C4-2B (cell line): ENCODE measurements around the gene ELAPOR1.

Source experiments
- ZFX ChIP-seq: fragments of 450-650 bp; IDR thresholded peaks from 2 replicates; pipeline ENCODE4 v1.6.1; 2017
- TF ChIP-seq, protein P1 (sequence below): fragments of 450-650 bp; conservative IDR thresholded peaks from 2 replicates; pipeline ENCODE4 v1.5.1; 2017; ENCODE audit warnings: mild to moderate bottlenecking

DNA sequence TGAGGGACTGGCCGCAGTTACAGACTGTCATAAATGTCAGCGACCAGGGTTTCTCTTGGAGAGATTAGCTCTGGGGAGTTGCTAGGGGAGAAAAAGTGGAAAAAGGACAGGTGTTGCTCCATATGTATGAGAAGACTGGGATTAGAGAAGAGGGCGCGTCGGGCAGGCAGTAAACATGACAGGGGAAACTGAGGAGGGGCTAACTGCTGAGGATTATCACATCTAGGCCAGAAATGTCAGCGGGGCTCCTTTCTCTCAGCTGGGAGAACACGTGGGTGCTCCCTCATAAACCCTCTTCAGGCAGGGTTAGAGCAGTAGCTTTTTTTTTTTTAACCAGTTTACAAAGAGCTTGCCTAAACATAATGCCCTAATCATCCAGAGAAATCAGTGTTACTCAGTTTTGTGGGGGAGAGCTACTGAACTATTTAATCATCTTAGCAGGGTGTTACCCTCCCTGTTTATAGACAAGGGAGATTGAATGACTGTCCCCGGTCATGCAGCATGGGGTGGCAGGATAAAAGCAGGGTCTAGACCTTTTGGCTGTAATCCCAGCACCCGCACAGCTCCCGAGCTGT is 35.2 kb downstream of the ELAPOR1 start:
- TF ChIP-seq, protein P1, sequence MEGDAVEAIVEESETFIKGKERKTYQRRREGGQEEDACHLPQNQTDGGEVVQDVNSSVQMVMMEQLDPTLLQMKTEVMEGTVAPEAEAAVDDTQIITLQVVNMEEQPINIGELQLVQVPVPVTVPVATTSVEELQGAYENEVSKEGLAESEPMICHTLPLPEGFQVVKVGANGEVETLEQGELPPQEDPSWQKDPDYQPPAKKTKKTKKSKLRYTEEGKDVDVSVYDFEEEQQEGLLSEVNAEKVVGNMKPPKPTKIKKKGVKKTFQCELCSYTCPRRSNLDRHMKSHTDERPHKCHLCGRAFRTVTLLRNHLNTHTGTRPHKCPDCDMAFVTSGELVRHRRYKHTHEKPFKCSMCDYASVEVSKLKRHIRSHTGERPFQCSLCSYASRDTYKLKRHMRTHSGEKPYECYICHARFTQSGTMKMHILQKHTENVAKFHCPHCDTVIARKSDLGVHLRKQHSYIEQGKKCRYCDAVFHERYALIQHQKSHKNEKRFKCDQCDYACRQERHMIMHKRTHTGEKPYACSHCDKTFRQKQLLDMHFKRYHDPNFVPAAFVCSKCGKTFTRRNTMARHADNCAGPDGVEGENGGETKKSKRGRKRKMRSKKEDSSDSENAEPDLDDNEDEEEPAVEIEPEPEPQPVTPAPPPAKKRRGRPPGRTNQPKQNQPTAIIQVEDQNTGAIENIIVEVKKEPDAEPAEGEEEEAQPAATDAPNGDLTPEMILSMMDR, result no peak
- TF ChIP-seq ZFX, result no peak
